ENCODE results near the gene DCDC2. TPM values are rescaled to one million over a fixed set of nuclear protein-coding genes. Genes with fewer than 3 reads are reported as not detected.

The DCDC2 gene
- total and polyA plus RNA-seq, 10 donors, result 0.02 to 0.03 TPM; not detected in 8

GRCh38 chr6:24187965-24188577, 169.8 kb downstream of the DCDC2 start:
- Histone ChIP-seq H3K9me3 (peaks cover 0 to 5% (median 0%) of the 10 kb centered on the region in 8 donors), H3K4me1 (no peaks in the 10 kb centered on the region), H3K36me3 (no peaks in the 10 kb centered on the region), H3K27me3 (replicated peaks in 1 of 7) (peaks cover 0 to 27% (median 0%) of the 10 kb centered on the region in 7 donors), H3K4me3 (no peak overlapping the region), H3K27ac (no peak overlapping the region)
- intact Hi-C loops (cut with DNase I; ENCODE audit: low total_unique reads), result no loop called here
- no peak for DNase-seq
- TF ChIP-seq POLR2A (IDR thresholded peaks at IDR 0.05) (no peak), POLR2AphosphoS5 (IDR thresholded peaks at IDR 0.05) (no peak), CTCF (IDR thresholded peaks at IDR 0.05 in 8 of 11, conservative IDR thresholded peaks at IDR 0.05 in 3 of 11) (no peak)

GRCh38 chr6:24186349-24186748, 171.5 kb downstream of the DCDC2 start:
- H3K27ac ChIP-seq, result no peak overlapping the region
- H3K9me3 ChIP-seq, result peaks cover 0 to 19% (median 8%) of the 10 kb centered on the region in 8 donors
- WGBS, 5 donors, result 76 to 91% (median 87%) methylated on average over 7 of the region's 7 CpGs
- no peak overlapping the region for H3K4me3 ChIP-seq
- no peaks in the 10 kb centered on the region for H3K4me1 ChIP-seq
- intact Hi-C loops (cut with DNase I; ENCODE audit: low total_unique reads), result no loop called here
- H3K36me3 ChIP-seq, result no peaks in the 10 kb centered on the region
- no peak for DNase-seq
- no peak for TF ChIP-seq POLR2AphosphoS5 (IDR thresholded peaks at IDR 0.05)
- TF ChIP-seq CTCF (IDR thresholded peaks at IDR 0.05 in 8 of 11, conservative IDR thresholded peaks at IDR 0.05 in 3 of 11), result no peak
- TF ChIP-seq POLR2A (IDR thresholded peaks at IDR 0.05), result no peak
- H3K27me3 ChIP-seq (replicated peaks in 1 of 7), result peaks cover 0 to 20% (median 0%) of the 10 kb centered on the region in 7 donors

- Histone ChIP-seq H3K36me3 (no peaks in the 10 kb centered on the region), H3K27me3 (replicated peaks in 1 of 7) (peaks cover 0 to 11% (median 0%) of the 10 kb centered on the region in 7 donors), H3K9me3 (peaks cover 0 to 19% (median 8%) of the 10 kb centered on the region in 8 donors), H3K4me3 (no peak overlapping the region), H3K27ac (no peak overlapping the region), H3K4me1 (no peaks in the 10 kb centered on the region)
- WGBS, 5 donors, result 77 to 90% (median 87%) methylated on average over 10 of the region's 10 CpGs
- intact Hi-C loops (cut with DNase I; ENCODE audit: low total_unique reads), result no loop called here
- no peak for TF ChIP-seq POLR2AphosphoS5 (IDR thresholded peaks at IDR 0.05)
- no peak for TF ChIP-seq POLR2A (IDR thresholded peaks at IDR 0.05)
- TF ChIP-seq CTCF (IDR thresholded peaks at IDR 0.05 in 8 of 11, conservative IDR thresholded peaks at IDR 0.05 in 3 of 11), result no peak
- no peak for DNase-seq
Observed at GRCh38 chr6:24183584-24183983, 174.3 kb downstream of the DCDC2 start.

GRCh38 chr6:24157886-24158285, 200.0 kb downstream of the DCDC2 start:
- Histone ChIP-seq H3K36me3 (no peaks in the 10 kb centered on the region), H3K9me3 (no peaks in the 10 kb centered on the region), H3K4me1 (no peaks in the 10 kb centered on the region), H3K27me3 (replicated peaks in 1 of 7) (no peaks in the 10 kb centered on the region), H3K4me3 (no peak overlapping the region), H3K27ac (no peak overlapping the region)
- 52 to 82% (median 70%) methylated on average over 1 of the region's 1 CpG for WGBS, 5 donors
- no peak for DNase-seq
- intact Hi-C loops (cut with DNase I; ENCODE audit: low total_unique reads), result no loop called here
- no peak for TF ChIP-seq POLR2AphosphoS5 (IDR thresholded peaks at IDR 0.05)
- no peak for TF ChIP-seq CTCF (IDR thresholded peaks at IDR 0.05 in 8 of 11, conservative IDR thresholded peaks at IDR 0.05 in 3 of 11)
- TF ChIP-seq POLR2A (IDR thresholded peaks at IDR 0.05), result no peak
